GM21423 (cell line): ENCODE results near the gene CUEDC1.
A peak's percentile ranks its signal among the peaks of the same experiment; 100 is the strongest.
"Not testable (repeated sequence)": the region's sequence is repeated elsewhere in the genome, so short reads cannot be mapped to it uniquely, and the experiment has no call there.

ENCODE experiments used
- ATAC-seq: cut with Tn5 transposase; IDR thresholded peaks from one replicate; pipeline ENCODE4 v1.9.1; 2021; ENCODE audit warnings: mild to moderate bottlenecking, moderate library complexity; ENCODE audit not compliant: unreplicated experiment

CUEDC1 gene

GRCh38 chr17:57941384-57942370, 13.5 kb downstream of the CUEDC1 start:
- ATAC-seq = no peak

- ATAC-seq = no peak
Measured at GRCh38 chr17:57940653-57941329, 14.4 kb downstream of the CUEDC1 start.

- no peak for ATAC-seq
Measured at GRCh38 chr17:57940231-57940630, 15.0 kb downstream of the CUEDC1 start.

- peak; percentile 72 for ATAC-seq
Measured at GRCh38 chr17:57939797-57940196, 15.4 kb downstream of the CUEDC1 start.

GRCh38 chr17:57938061-57938502, 17.1 kb downstream of the CUEDC1 start:
- no peak for ATAC-seq

- ATAC-seq = no peak
Measured at GRCh38 chr17:57937492-57937891, 17.7 kb downstream of the CUEDC1 start.

GRCh38 chr17:57935833-57936807, 19.1 kb downstream of the CUEDC1 start:
- ATAC-seq = no peak

- no peak for ATAC-seq
Measured at GRCh38 chr17:57931488-57932137, 23.6 kb downstream of the CUEDC1 start.

- ATAC-seq = no peak
Measured at GRCh38 chr17:57930239-57930638, 25.0 kb downstream of the CUEDC1 start.

- ATAC-seq = no peak
Measured at GRCh38 chr17:57929386-57929785, 25.8 kb downstream of the CUEDC1 start.

GRCh38 chr17:57928928-57929327, 26.3 kb downstream of the CUEDC1 start:
- no peak for ATAC-seq

GRCh38 chr17:57927048-57927723, 28.0 kb downstream of the CUEDC1 start:
- no peak for ATAC-seq

- no peak for ATAC-seq
Measured at GRCh38 chr17:57926723-57927047, 28.5 kb downstream of the CUEDC1 start.

- ATAC-seq = no peak
Measured at GRCh38 chr17:57925361-57925990, 29.7 kb downstream of the CUEDC1 start.

- ATAC-seq = no peak
Measured at GRCh38 chr17:57924677-57925076, 30.5 kb downstream of the CUEDC1 start.

- no peak for ATAC-seq
Measured at GRCh38 chr17:57923182-57923872, 31.9 kb downstream of the CUEDC1 start.

GRCh38 chr17:57922745-57923144, 32.5 kb downstream of the CUEDC1 start:
- not testable (repeated sequence) for ATAC-seq

- ATAC-seq = no peak
Measured at GRCh38 chr17:57920916-57921703, 34.1 kb downstream of the CUEDC1 start.
